H9 (cell line): ENCODE measurements around the gene NR2F1-AS1. TPM values are rescaled to one million over a fixed set of nuclear protein-coding genes. Genes with fewer than 3 reads are reported as not detected.

Experiments
- DNase-seq: peaks from one replicate; pipeline ENCODE4 v3.0.0-alpha.2; 2017
- H2AFZ ChIP-seq: one replicate; pipeline ENCODE4 v1.6.1; 2013; ENCODE audit warnings: mild to moderate bottlenecking, low read length, control low read depth, moderate library complexity
- H2AK5ac ChIP-seq: 2 replicates; pipeline ENCODE4 v1.6.1; 2013; ENCODE audit warnings: low read length, control low read depth, mixed read lengths; ENCODE audit not compliant: insufficient read length
- H2BK120ac ChIP-seq: one replicate; pipeline ENCODE4 v1.6.1; 2013; ENCODE audit warnings: low read depth, mild to moderate bottlenecking, low read length, control low read depth, inconsistent platforms; ENCODE audit not compliant: poor library complexity, severe bottlenecking
- H2BK12ac ChIP-seq: 2 replicates; pipeline ENCODE4 v1.6.1; 2013; ENCODE audit warnings: low read length, control low read depth, mixed read lengths, low read depth; ENCODE audit not compliant: insufficient read length
- H2BK15ac ChIP-seq: 2 replicates; pipeline ENCODE4 v1.6.1; 2013; ENCODE audit warnings: low read depth, low read length, control low read depth
- H2BK20ac ChIP-seq: one replicate; pipeline ENCODE4 v1.6.1; 2013; ENCODE audit warnings: low read depth, mild to moderate bottlenecking, low read length, control low read depth, inconsistent platforms; ENCODE audit not compliant: poor library complexity, severe bottlenecking
- H2BK5ac ChIP-seq: 2 replicates; pipeline ENCODE4 v1.6.1; 2013; ENCODE audit warnings: low read length, control low read depth, mixed read lengths; ENCODE audit not compliant: insufficient read length
- H3K14ac ChIP-seq: 2 replicates; pipeline ENCODE4 v1.6.1; 2013; ENCODE audit warnings: low read length, control low read depth; ENCODE audit not compliant: insufficient read depth
- H3K18ac ChIP-seq: 2 replicates; pipeline ENCODE4 v1.6.1; 2013; ENCODE audit warnings: low read depth, mild to moderate bottlenecking, mixed read lengths, low read length, control low read depth; ENCODE audit not compliant: insufficient read length
- H3K23ac ChIP-seq: 2 replicates; pipeline ENCODE4 v1.6.1; 2013; ENCODE audit warnings: low read length, control low read depth, mixed read lengths, low read depth; ENCODE audit not compliant: insufficient read length
- H3K23me2 ChIP-seq: 2 replicates; pipeline ENCODE4 v1.6.1; 2013; ENCODE audit warnings: low read depth, mild to moderate bottlenecking, mixed read lengths, low read length, control low read depth; ENCODE audit not compliant: insufficient read length, poor library complexity, severe bottlenecking
- H3K27ac ChIP-seq: 2 replicates; pipeline ENCODE4 v1.5.1; 2013; ENCODE audit warnings: low read length, control low read depth, mixed read lengths, low read depth; ENCODE audit not compliant: insufficient read length
- H3K27me3 ChIP-seq: 2 replicates; pipeline ENCODE4 v1.6.1; 2013; ENCODE audit warnings: low read length, control low read depth, inconsistent platforms; ENCODE audit not compliant: insufficient read depth
- H3K4ac ChIP-seq: 2 replicates; pipeline ENCODE4 v1.6.1; 2013; ENCODE audit warnings: low read depth, mild to moderate bottlenecking, control low read depth, inconsistent platforms, low read length, moderate library complexity
- H3K4me1 ChIP-seq: 2 replicates; pipeline ENCODE4 v1.6.1; 2013; ENCODE audit warnings: low read length, control low read depth, inconsistent platforms; ENCODE audit not compliant: insufficient read depth
- H3K4me2 ChIP-seq: 2 replicates; pipeline ENCODE4 v1.6.1; 2013; ENCODE audit warnings: low read length, control low read depth, mixed read lengths; ENCODE audit not compliant: insufficient read length, insufficient read depth
- H3K56ac ChIP-seq: 2 replicates; pipeline ENCODE4 v1.6.1; 2013; ENCODE audit warnings: low read depth, mild to moderate bottlenecking, mixed read lengths, low read length, control low read depth; ENCODE audit not compliant: insufficient read length
- H3K79me1 ChIP-seq: 2 replicates; pipeline ENCODE4 v1.6.1; 2013; ENCODE audit warnings: low read depth, mild to moderate bottlenecking, moderate library complexity, low read length, control low read depth, inconsistent platforms; ENCODE audit not compliant: insufficient read depth, poor library complexity, severe bottlenecking
- H3K79me2 ChIP-seq: 2 replicates; pipeline ENCODE4 v1.6.1; 2013; ENCODE audit warnings: low read length, control low read depth, inconsistent platforms; ENCODE audit not compliant: insufficient read depth
- H3K9ac ChIP-seq: 2 replicates; pipeline ENCODE4 v1.6.1; 2013; ENCODE audit warnings: low read length, control low read depth, mixed read lengths; ENCODE audit not compliant: insufficient read length; ENCODE audit errors: extremely low read depth
- H3K9me3 ChIP-seq: one replicate; pipeline ENCODE4 v1.6.1; 2013; ENCODE audit warnings: low read depth, low read length, inconsistent platforms; ENCODE audit not compliant: control insufficient read depth
- H3T11ph ChIP-seq: one replicate; pipeline ENCODE4 v1.6.1; 2013; ENCODE audit warnings: mild to moderate bottlenecking, low read length, control low read depth, inconsistent platforms
- H4K20me1 ChIP-seq: one replicate; pipeline ENCODE4 v1.6.1; 2013; ENCODE audit not compliant: control insufficient read depth, insufficient read length, insufficient read depth
- H4K5ac ChIP-seq: 2 replicates; pipeline ENCODE4 v1.6.1; 2013; ENCODE audit warnings: low read depth, mild to moderate bottlenecking, mixed read lengths, low read length, control low read depth; ENCODE audit not compliant: insufficient read length
- H4K8ac ChIP-seq: replicated peaks from 2 replicates; pipeline ENCODE4 v1.6.1; 2013; ENCODE audit warnings: low read length, control low read depth, mixed read lengths, low read depth; ENCODE audit not compliant: insufficient read length
- H4K91ac ChIP-seq: 2 replicates; pipeline ENCODE4 v1.6.1; 2013; ENCODE audit warnings: low read depth, mild to moderate bottlenecking, moderate library complexity, mixed read lengths, low read length, control low read depth; ENCODE audit not compliant: insufficient read length
- H3K27ac Mint-ChIP-seq, 3 experiments: 2 replicates in 2 of 3; 3 replicates in 1 of 3; pipeline ENCODE4 v1.8.0; 2020 to 2021; ENCODE audit warnings: mixed read lengths in 3 of 3, mild to moderate bottlenecking in 1 of 3, moderate library complexity in 1 of 3
- H3K27me3 Mint-ChIP-seq: 2 replicates; pipeline ENCODE4 v1.8.0; 2021; ENCODE audit warnings: low read depth, mild to moderate bottlenecking, moderate library complexity, mixed read lengths
- H3K36me3 Mint-ChIP-seq, 3 experiments: 2 replicates in 2 of 3; 3 replicates in 1 of 3; pipeline ENCODE4 v1.8.0; 2020 to 2021; ENCODE audit warnings: low read depth in 3 of 3, mixed read lengths in 3 of 3; ENCODE audit not compliant: insufficient read depth in 1 of 3
- H3K4me1 Mint-ChIP-seq, 2 experiments: 2 replicates each; pipeline ENCODE4 v1.8.0; 2020; ENCODE audit warnings: mixed read lengths in 2 of 2
- H3K4me3 Mint-ChIP-seq, 2 experiments: 2 replicates in 1 of 2; 3 replicates in 1 of 2; pipeline ENCODE4 v1.8.0; 2020 to 2021; ENCODE audit warnings: mild to moderate bottlenecking in 2 of 2, mixed read lengths in 2 of 2, moderate library complexity in 1 of 2
- H3K9me3 Mint-ChIP-seq, 2 experiments: 2 replicates in 1 of 2; 3 replicates in 1 of 2; pipeline ENCODE4 v1.8.0; 2020; ENCODE audit warnings: mild to moderate bottlenecking in 2 of 2, mixed read lengths in 2 of 2, moderate library complexity in 1 of 2
- WGBS: extraction: QIAGEN DNeasy Blood & Tissue Kit; methylation state at CpG from one replicate; pipeline ENCODE4 v1.1.7; 2013; ENCODE audit warnings: missing lambda C conversion rate, low lambda C conversion rate, mixed read lengths; ENCODE audit not compliant: insufficient read length; ENCODE audit errors: extremely low coverage; 5-methylcytosine and 5-hydroxymethylcytosine counted together
- total RNA-seq: library from RNA; stranded (reverse); gene quantifications from 2 replicates; pipeline ENCODE4 v1.2.1, GENCODE V29; 2021
- TF ChIP-seq, protein P1 (sequence below): fragments of 200-600 bp; sonication (generic); conservative IDR thresholded peaks from 3 replicates; pipeline ENCODE4 v1.8.0; 2021; ENCODE audit warnings: antibody characterized with exemption, mild to moderate bottlenecking

NR2F1-AS1 gene
- total RNA-seq, 1 experiment from 2014 or later: 1.9 TPM

DNA sequence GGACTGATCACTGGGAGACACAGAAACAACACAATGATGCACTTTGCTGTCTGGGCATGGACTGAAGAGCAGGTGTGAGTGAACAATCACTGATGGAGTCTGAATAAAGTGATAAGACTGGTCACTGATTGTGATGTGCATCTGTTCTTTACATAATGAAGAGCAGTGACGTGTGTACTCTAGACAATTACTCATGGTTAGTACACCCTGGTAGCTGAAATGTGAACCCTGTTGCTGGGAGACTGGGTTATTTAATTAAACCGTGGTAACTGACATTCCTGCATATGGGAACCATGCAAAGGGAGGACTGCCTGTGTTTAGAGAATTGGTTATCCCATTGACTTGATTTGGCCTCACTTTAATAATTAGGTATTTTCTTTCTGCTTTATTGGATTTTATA, 202.9 kb downstream of the NR2F1-AS1 start:
- Histone ChIP-seq H3K27me3 (no peaks in the 10 kb centered on the region), H3K9me3 (no peaks in the 10 kb centered on the region), H3K23me2 (no peaks in the 10 kb centered on the region), H2BK12ac (no peak overlapping the region), H3K9ac (no peak overlapping the region), H3K4me2 (no peak overlapping the region), H3K4ac (no peak overlapping the region), H3K79me2 (no peaks in the 10 kb centered on the region), H3K18ac (no peak overlapping the region), H2BK20ac (no peak overlapping the region), H3K4me1 (peaks cover 6% of the 10 kb centered on the region; the same call in 1 of the 2 replicates), H2BK5ac (no peak overlapping the region), H3T11ph (no peak overlapping the region), H3K56ac (no peak overlapping the region), H2AK5ac (no peak overlapping the region), H2BK120ac (no peak overlapping the region), H3K23ac (no peak overlapping the region), H3K79me1 (no peaks in the 10 kb centered on the region), H4K5ac (no peak overlapping the region), H3K14ac (no peak overlapping the region), H4K8ac (no peak overlapping the region), H3K27ac (no peak overlapping the region), H2BK15ac (no peak overlapping the region), H4K20me1 (no peaks in the 10 kb centered on the region), H4K91ac (no peak overlapping the region), H2AFZ (no peak overlapping the region)
- Mint-ChIP-seq H3K4me3 (no peak overlapping the region), H3K4me1 (peaks cover 15 to 18% of the 10 kb centered on the region in 2 experiments), H3K27ac (no peak overlapping the region), H3K27me3 (no peaks in the 10 kb centered on the region), H3K36me3 (peaks cover 0 to 7% (median 2%) of the 10 kb centered on the region in 3 experiments; a peak in 4 of 7 replicates), H3K9me3 (peaks cover 5 to 7% of the 10 kb centered on the region in 2 experiments)
- DNase-seq: no peak
- WGBS: no CpG with 5 or more reads among the region's 2 CpGs
- TF ChIP-seq, protein P1, sequence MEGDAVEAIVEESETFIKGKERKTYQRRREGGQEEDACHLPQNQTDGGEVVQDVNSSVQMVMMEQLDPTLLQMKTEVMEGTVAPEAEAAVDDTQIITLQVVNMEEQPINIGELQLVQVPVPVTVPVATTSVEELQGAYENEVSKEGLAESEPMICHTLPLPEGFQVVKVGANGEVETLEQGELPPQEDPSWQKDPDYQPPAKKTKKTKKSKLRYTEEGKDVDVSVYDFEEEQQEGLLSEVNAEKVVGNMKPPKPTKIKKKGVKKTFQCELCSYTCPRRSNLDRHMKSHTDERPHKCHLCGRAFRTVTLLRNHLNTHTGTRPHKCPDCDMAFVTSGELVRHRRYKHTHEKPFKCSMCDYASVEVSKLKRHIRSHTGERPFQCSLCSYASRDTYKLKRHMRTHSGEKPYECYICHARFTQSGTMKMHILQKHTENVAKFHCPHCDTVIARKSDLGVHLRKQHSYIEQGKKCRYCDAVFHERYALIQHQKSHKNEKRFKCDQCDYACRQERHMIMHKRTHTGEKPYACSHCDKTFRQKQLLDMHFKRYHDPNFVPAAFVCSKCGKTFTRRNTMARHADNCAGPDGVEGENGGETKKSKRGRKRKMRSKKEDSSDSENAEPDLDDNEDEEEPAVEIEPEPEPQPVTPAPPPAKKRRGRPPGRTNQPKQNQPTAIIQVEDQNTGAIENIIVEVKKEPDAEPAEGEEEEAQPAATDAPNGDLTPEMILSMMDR: no peak
